Panc1 (cell line): ENCODE data around the gene RHBDL1. TPM values are rescaled to one million over a fixed set of nuclear protein-coding genes. Genes with fewer than 3 reads are reported as not detected.

Experiments used
- ATAC-seq: fragments of 200-7000 bp; cut with Tn5 transposase; 2 replicates; pipeline ENCODE4 v1.9.1; 2020; ENCODE audit warnings: mild to moderate bottlenecking, moderate library complexity
- BruUV-seq: library from RNA; stranded (reverse); fragments of 400-500 nt; replicated peaks from 2 replicates; lab custom pipeline; 2021; lab: Mats Ljungman, UMichigan
- CTCF ChIA-PET: fragments of 300-600 bp; sonication (Branson Sonifier 250); formaldehyde crosslinking; loops from one replicate; lab custom pipeline; 2022; ENCODE audit warnings: antibody characterized with exemption; lab: Charles Lee
- POLR2A ChIA-PET: fragments of 300-600 bp; sonication (Branson Sonifier 250); formaldehyde crosslinking; loops from one replicate; lab custom pipeline; 2022; ENCODE audit warnings: antibody characterized with exemption; lab: Charles Lee
- DNase-seq: peaks from one replicate; pipeline ENCODE4 v3.0.0-alpha.2; 2010; ENCODE audit warnings: low read depth, low spot score
- H3K27ac ChIP-seq: 2 replicates; pipeline ENCODE4 v1.5.1; 2011; ENCODE audit warnings: mild to moderate bottlenecking, low read length, inconsistent platforms
- H3K27me3 ChIP-seq: fragments of 200-500 bp; sonication (Bioruptor generic); 2 replicates; pipeline ENCODE4 v1.6.0; 2014; ENCODE audit warnings: low read length, inconsistent platforms; ENCODE audit not compliant: control insufficient read depth, insufficient read depth
- H3K36me3 ChIP-seq: fragments of 200-500 bp; sonication (Bioruptor generic); 2 replicates; pipeline ENCODE4 v1.5.1; 2014; ENCODE audit warnings: inconsistent platforms, mild to moderate bottlenecking, low read length, moderate library complexity; ENCODE audit not compliant: control insufficient read depth, insufficient read depth
- H3K4me1 ChIP-seq: 2 replicates; pipeline ENCODE4 v1.5.1; 2011; ENCODE audit warnings: inconsistent platforms, mild to moderate bottlenecking, low read length, moderate library complexity; ENCODE audit not compliant: control insufficient read depth, insufficient read depth
- H3K4me3 ChIP-seq, 2 experiments: 2 replicates each; pipeline ENCODE4 v1.5.1; 2011 to 2012; ENCODE audit warnings: low read depth in 2 of 2, low read length in 2 of 2, mild to moderate bottlenecking in 2 of 2, inconsistent platforms in 1 of 2, moderate library complexity in 1 of 2
- H3K9me3 ChIP-seq: fragments of 200-500 bp; sonication (Bioruptor generic); 2 replicates; pipeline ENCODE4 v1.5.1; 2014; ENCODE audit warnings: low read depth, mild to moderate bottlenecking, inconsistent platforms, low read length, moderate library complexity; ENCODE audit not compliant: control insufficient read depth, insufficient read depth
- POLR2AphosphoS5 ChIP-seq: IDR thresholded peaks from 2 replicates; pipeline ENCODE4 v1.6.1; 2012; ENCODE audit warnings: mild to moderate bottlenecking, low read depth, low read length, moderate library complexity
- REST ChIP-seq, 2 experiments: IDR thresholded peaks; 2 replicates each; pipeline ENCODE4 v1.6.1; 2011 to 2012; ENCODE audit warnings: low read depth in 2 of 2, control low read depth in 1 of 2, low read length in 1 of 2, mild to moderate bottlenecking in 1 of 2, moderate library complexity in 1 of 2; ENCODE audit not compliant: insufficient read depth in 1 of 2
- SIN3A ChIP-seq: IDR thresholded peaks from 2 replicates; pipeline ENCODE4 v1.6.1; 2012; ENCODE audit warnings: low read depth, mild to moderate bottlenecking, low read length, moderate library complexity, borderline replicate concordance; ENCODE audit not compliant: insufficient read depth
- TCF7L2 ChIP-seq: IDR thresholded peaks from 2 replicates; pipeline ENCODE4 v1.6.1; 2011; ENCODE audit warnings: mild to moderate bottlenecking, low read depth, low read length, inconsistent platforms
- in situ Hi-C: cut with HindIII; loops from 2 replicates; pipeline ENCODE4 v1.10.0; 2016; ENCODE audit warnings: low sequenced_read_pairs, low pct_unique_long_range_greater_than_20kb
- intact Hi-C: fragments of 100-400 bp; cut with micrococcal nuclease; formaldehyde crosslinking; loops from one replicate; pipeline ENCODE4 v1.10.0; 2022; ENCODE audit not compliant: unreplicated experiment
- total RNA-seq: library from RNA; stranded (reverse); gene quantifications from one replicate; pipeline ENCODE4 v1.2.1, GENCODE V29; 2021; ENCODE audit not compliant: unreplicated experiment
- TF ChIP-seq, protein P1 (sequence below): fragments of 450-650 bp; IDR thresholded peaks from 2 replicates; pipeline ENCODE4 v1.5.1; 2017; ENCODE audit warnings: mild to moderate bottlenecking

RHBDL1 gene
- total RNA-seq, 1 experiment from 2014 or later, result 6.6 TPM

DNA sequence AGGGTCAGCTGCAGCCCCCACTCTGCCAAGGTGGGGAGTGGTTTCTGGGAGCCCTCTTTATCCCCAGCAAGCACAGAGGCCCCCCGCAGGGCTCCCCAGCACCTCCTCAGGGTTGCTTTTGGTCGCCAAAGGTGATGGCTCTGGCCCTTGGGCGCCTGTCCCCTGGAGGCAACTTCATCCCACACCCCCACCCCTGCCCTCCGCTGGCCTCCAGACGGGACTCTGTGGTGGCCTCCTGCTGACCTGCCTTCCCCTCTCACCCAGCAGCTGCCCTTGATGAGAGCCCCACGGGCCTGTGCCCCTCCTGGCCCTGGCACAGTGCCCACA, 15.4 kb upstream of the RHBDL1 start:
- DNase-seq, result no peak
- ATAC-seq, result peak; percentile 52
- ChIA-PET POLR2A (interaction anchor here (1.3 kb wide), 1 partner anchor 11 kb away, joined by 4 read pairs; the partner anchor contains the start of gene WDR90), CTCF (no interaction called here)
- peaks cover 15% of the 10 kb centered on the region for H3K4me1 ChIP-seq
- intact Hi-C loops (no loop called here), in situ Hi-C loops (no loop called here)
- TSS peak; percentile 79 for BruUV-seq
- no peaks in the 10 kb centered on the region for H3K9me3 ChIP-seq
- no peaks in the 10 kb centered on the region for H3K27me3 ChIP-seq
- TF ChIP-seq, protein P1, sequence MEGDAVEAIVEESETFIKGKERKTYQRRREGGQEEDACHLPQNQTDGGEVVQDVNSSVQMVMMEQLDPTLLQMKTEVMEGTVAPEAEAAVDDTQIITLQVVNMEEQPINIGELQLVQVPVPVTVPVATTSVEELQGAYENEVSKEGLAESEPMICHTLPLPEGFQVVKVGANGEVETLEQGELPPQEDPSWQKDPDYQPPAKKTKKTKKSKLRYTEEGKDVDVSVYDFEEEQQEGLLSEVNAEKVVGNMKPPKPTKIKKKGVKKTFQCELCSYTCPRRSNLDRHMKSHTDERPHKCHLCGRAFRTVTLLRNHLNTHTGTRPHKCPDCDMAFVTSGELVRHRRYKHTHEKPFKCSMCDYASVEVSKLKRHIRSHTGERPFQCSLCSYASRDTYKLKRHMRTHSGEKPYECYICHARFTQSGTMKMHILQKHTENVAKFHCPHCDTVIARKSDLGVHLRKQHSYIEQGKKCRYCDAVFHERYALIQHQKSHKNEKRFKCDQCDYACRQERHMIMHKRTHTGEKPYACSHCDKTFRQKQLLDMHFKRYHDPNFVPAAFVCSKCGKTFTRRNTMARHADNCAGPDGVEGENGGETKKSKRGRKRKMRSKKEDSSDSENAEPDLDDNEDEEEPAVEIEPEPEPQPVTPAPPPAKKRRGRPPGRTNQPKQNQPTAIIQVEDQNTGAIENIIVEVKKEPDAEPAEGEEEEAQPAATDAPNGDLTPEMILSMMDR, result no peak
- no peak for TF ChIP-seq POLR2AphosphoS5
- no peak for TF ChIP-seq SIN3A
- no peak for TF ChIP-seq TCF7L2
- TF ChIP-seq REST (IDR thresholded peaks at IDR 0.05; ENCODE audit: insufficient read depth in 1 of 2, low read depth in 2 of 2, low read length in 1 of 2), result no peak
- peak overlapping the region; percentile 22 to 45 for H3K4me3 ChIP-seq
- H3K27ac ChIP-seq, result peak overlapping the region; percentile 87
- H3K36me3 ChIP-seq, result no peaks in the 10 kb centered on the region

GRCh38 chr16:660459-661183, 14.8 kb upstream of the RHBDL1 start:
- intact Hi-C loops, result no loop called here
- ChIA-PET CTCF (no interaction called here), POLR2A (interaction anchor here (1.3 kb wide), 1 partner anchor 11 kb away, joined by 4 read pairs; the partner anchor contains the start of gene WDR90)
- ATAC-seq, result peak; percentile 86
- H3K36me3 ChIP-seq, result no peaks in the 10 kb centered on the region
- no peaks in the 10 kb centered on the region for H3K27me3 ChIP-seq
- peak overlapping the region; percentile 22 to 45 for H3K4me3 ChIP-seq
- TF ChIP-seq POLR2AphosphoS5 (peak; percentile 39; the same call in 1 of the 2 replicates), REST (IDR thresholded peaks at IDR 0.05; ENCODE audit: insufficient read depth in 1 of 2, low read depth in 2 of 2, low read length in 1 of 2) (0 out of 4 replicates have a peak, but pooled peaks of 1 of the 2 experiments have one; percentile 23), TCF7L2 (no peak), SIN3A (no peak)
- TF ChIP-seq, protein P1, result peak; percentile 55
- BruUV-seq, result no TSS peak
- in situ Hi-C loops, result no loop called here
- H3K9me3 ChIP-seq, result no peaks in the 10 kb centered on the region
- DNase-seq, result no peak
- peaks cover 15% of the 10 kb centered on the region for H3K4me1 ChIP-seq
- peak overlapping the region; percentile 87 for H3K27ac ChIP-seq
